ENCODE measurements around the gene SMARCAL1. TPM values are rescaled to one million over a fixed set of nuclear protein-coding genes. Genes with fewer than 3 reads are reported as not detected.

The SMARCAL1 gene
- total and polyA plus RNA-seq, 2 of the 13 experiments (the other 11 are each of a cell fraction or from before 2014, with no cell fraction given): 12.7 to 21.3 TPM

DNA sequence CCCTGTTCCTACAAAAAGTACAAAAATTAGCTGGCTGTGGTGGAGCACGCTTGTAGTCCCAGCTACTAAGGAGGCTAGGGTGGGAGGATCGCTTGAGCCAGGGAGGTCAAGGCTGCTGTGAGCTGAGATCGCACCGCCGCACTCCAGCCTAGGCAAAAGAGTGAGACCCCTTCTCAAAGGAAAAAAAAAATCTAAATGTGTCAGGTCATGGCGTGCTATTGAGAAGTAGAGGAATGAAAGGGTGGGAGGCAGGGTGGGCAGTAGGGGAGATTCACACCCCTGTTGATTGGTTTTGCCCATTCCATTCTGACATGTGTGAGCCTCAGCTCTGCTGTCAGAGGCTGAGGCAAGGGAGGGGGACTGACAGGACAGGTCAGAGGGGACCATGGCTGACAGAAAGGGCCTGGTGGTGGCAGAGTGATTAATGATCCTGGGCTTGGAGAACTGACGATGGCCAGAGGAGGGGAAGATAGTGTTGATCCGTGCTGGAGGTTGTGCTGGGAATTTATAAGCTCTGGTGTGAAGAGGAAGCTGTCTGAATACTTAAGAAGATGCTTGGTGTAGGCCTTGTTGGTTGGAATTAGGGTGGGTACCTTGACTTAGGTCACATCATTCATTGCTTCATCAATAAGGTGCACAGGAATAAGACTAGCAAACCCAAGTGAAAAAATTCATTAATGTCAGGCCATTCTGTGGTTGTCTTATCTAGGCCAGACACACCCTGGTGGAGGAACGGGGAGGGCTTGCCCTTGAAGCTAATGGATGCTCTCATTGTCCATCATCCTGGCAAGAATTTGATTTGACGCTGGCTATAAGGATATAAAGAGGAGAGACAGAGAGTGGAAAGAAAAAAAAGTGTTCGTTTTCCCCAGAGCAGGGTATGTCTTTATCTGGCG is 19.1 kb upstream of the SMARCAL1 start:
- no peak for TF ChIP-seq CHD4 (IDR thresholded peaks at IDR 0.05; ENCODE audit: borderline replicate concordance, low read length)
- no peak for TF ChIP-seq JARID2 (CRISPR knock-in tag; IDR thresholded peaks at IDR 0.05; ENCODE audit: insufficient replicate concordance)
- no peak for TF ChIP-seq RNF2 (conservative IDR thresholded peaks at IDR 0.05; ENCODE audit: low read depth)
- TF ChIP-seq NFKB2 (CRISPR knock-in tag; IDR thresholded peaks at IDR 0.05; ENCODE audit: borderline replicate concordance): no peak
- no peak for TF ChIP-seq ZBTB38 (CRISPR knock-in tag; IDR thresholded peaks at IDR 0.05)
- TF ChIP-seq ZNF430 (CRISPR knock-in tag; IDR thresholded peaks at IDR 0.05): no peak
- TF ChIP-seq NFKBIZ (CRISPR knock-in tag; IDR thresholded peaks at IDR 0.05): no peak
- no peak for TF ChIP-seq SIX4 (CRISPR knock-in tag; IDR thresholded peaks at IDR 0.05)
- no peak for TF ChIP-seq ZNF737 (CRISPR knock-in tag; IDR thresholded peaks at IDR 0.05; ENCODE audit: borderline replicate concordance)
- no peak for TF ChIP-seq PRMT3 (CRISPR knock-in tag; IDR thresholded peaks at IDR 0.05; ENCODE audit: borderline replicate concordance, low read depth)
- TF ChIP-seq STAG1 (CRISPR knock-in tag; IDR thresholded peaks at IDR 0.05): no peak
- FAIRE-seq (no peak), DNase-seq (ENCODE audit: low spot score) (no peak), ATAC-seq (no peak)
- Histone ChIP-seq H3K9ac (ENCODE audit: insufficient read depth, low read depth, low read length) (no peak overlapping the region), H3K36me3 (replicated peaks in 1 of 2; ENCODE audit: control insufficient read depth in 1 of 2, insufficient read depth in 2 of 2, low read length in 2 of 2) (no peaks in the 10 kb centered on the region), H3K27ac (ENCODE audit: extremely low read length, insufficient read depth, low read length) (no peak overlapping the region), H3K4me2 (ENCODE audit: low read depth, low read length) (no peak overlapping the region), H4K20me1 (ENCODE audit: insufficient read depth, low read length) (no peaks in the 10 kb centered on the region), H3K4me3 (replicated peaks in 1 of 3; ENCODE audit: insufficient read depth in 1 of 3, low read depth in 2 of 3, low read length in 3 of 3) (no peak overlapping the region), H2AFZ (ENCODE audit: low read length) (no peak overlapping the region), H3K27me3 (ENCODE audit: control insufficient read depth in 1 of 2, insufficient read depth in 2 of 2, low read length in 2 of 2) (peaks cover 4 to 42% of the 10 kb centered on the region in 2 experiments), H3K9me3 (ENCODE audit: low read length) (no peaks in the 10 kb centered on the region), H3K4me1 (ENCODE audit: insufficient read depth, low read length) (no peaks in the 10 kb centered on the region), H3K79me2 (ENCODE audit: insufficient read depth, low read length) (no peaks in the 10 kb centered on the region)
- ChIA-PET CTCF (ENCODE audit: low intra/inter-chr PET ratio, low total read pairs) (no interaction called here), POLR2A (no interaction called here)
- intact Hi-C loops (cut with micrococcal nuclease; ENCODE audit: unreplicated experiment) (no loop called here), in situ Hi-C loops (cut with HindIII; ENCODE audit: extremely low pct_ligation_motif_present, low pct_unique_long_range_greater_than_20kb) (no loop called here)
- no TSS peak for BruUV-seq (replicated peaks)
- WGBS (ENCODE audit: low lambda C conversion rate): 29% methylated on average over 12 of the region's 12 CpGs
